GM12873 (cell line): ENCODE data around the gene SEC24D.

ENCODE experiments used
- CTCF ChIP-seq: IDR thresholded peaks from 2 replicates; pipeline ENCODE4 v1.5.1; 2012; ENCODE audit warnings: low read depth, mild to moderate bottlenecking, moderate library complexity, low read length, control low read depth; ENCODE audit not compliant: insufficient read depth; ENCODE audit errors: missing control alignments

Gene SEC24D

GRCh38 chr4:118752551-118752950 lies 83.4 kb downstream of the SEC24D start:
- TF ChIP-seq CTCF: no peak

GRCh38 chr4:118751629-118752323 lies 84.2 kb downstream of the SEC24D start:
- TF ChIP-seq CTCF: no peak

GRCh38 chr4:118749347-118749988 lies 86.5 kb downstream of the SEC24D start:
- no peak for TF ChIP-seq CTCF

- no peak for TF ChIP-seq CTCF
These were observed 89.5 kb downstream of the SEC24D start for GRCh38 chr4:118746251-118746919.

GRCh38 chr4:118745357-118745756 lies 90.6 kb downstream of the SEC24D start:
- no peak for TF ChIP-seq CTCF

GRCh38 chr4:118743867-118744266 lies 92.1 kb downstream of the SEC24D start:
- no peak for TF ChIP-seq CTCF

- TF ChIP-seq CTCF: no peak
These were observed 93.9 kb downstream of the SEC24D start for GRCh38 chr4:118742050-118742449.
